ENCODE results near the gene PLS1.
"Not testable (repeated sequence)": the region's sequence is repeated elsewhere in the genome, so short reads cannot be mapped to it uniquely, and the experiment has no call there.

The PLS1 gene

GRCh38 chr3:142595951-142596725 is at the start of gene PLS1:
Gene PLS1 (plus strand): TSS chr3:142596393. CDS start chr3:142664238, 67,845 bp downstream.
- DNase-seq (ENCODE audit: low read depth), result peak; percentile 71

GRCh38 chr3:142549986-142550385 is 46.2 kb upstream of the PLS1 start:
- no peak for DNase-seq (ENCODE audit: low read depth)

GRCh38 chr3:142552579-142552978 is 43.6 kb upstream of the PLS1 start:
- not testable (repeated sequence) for DNase-seq (ENCODE audit: low read depth)

GRCh38 chr3:142553741-142554140 is 42.5 kb upstream of the PLS1 start:
- DNase-seq (ENCODE audit: low read depth), result no peak

- DNase-seq (ENCODE audit: low read depth), result no peak
Observed at GRCh38 chr3:142560118-142560517, 36.1 kb upstream of the PLS1 start.

GRCh38 chr3:142563496-142563997 is 32.6 kb upstream of the PLS1 start:
- DNase-seq (ENCODE audit: low read depth), result no peak

- DNase-seq (ENCODE audit: low read depth), result no peak
Observed at GRCh38 chr3:142566096-142566495, 30.1 kb upstream of the PLS1 start.

- DNase-seq (ENCODE audit: low read depth), result no peak
Observed at GRCh38 chr3:142568393-142569017, 27.7 kb upstream of the PLS1 start.

GRCh38 chr3:142569422-142569821 is 26.8 kb upstream of the PLS1 start:
- DNase-seq (ENCODE audit: low read depth), result not testable (repeated sequence)

GRCh38 chr3:142574223-142574622 is 22.0 kb upstream of the PLS1 start:
- DNase-seq (ENCODE audit: low read depth), result not testable (repeated sequence)

GRCh38 chr3:142574665-142575064 is 21.5 kb upstream of the PLS1 start:
- no peak for DNase-seq (ENCODE audit: low read depth)

- DNase-seq (ENCODE audit: low read depth), result no peak
Observed at GRCh38 chr3:142576792-142577191, 19.4 kb upstream of the PLS1 start.

- no peak for DNase-seq (ENCODE audit: low read depth)
Observed at GRCh38 chr3:142577696-142578328, 18.4 kb upstream of the PLS1 start.

- peak; percentile 91 for DNase-seq (ENCODE audit: low read depth)
Observed at GRCh38 chr3:142578329-142579223, 17.6 kb upstream of the PLS1 start, which contains the start of gene ATR. Gene ATR (minus strand): TSS chr3:142578733. CDS start chr3:142578704, 29 bp downstream.

- DNase-seq (ENCODE audit: low read depth), result no peak
Observed at GRCh38 chr3:142580061-142580423, 16.2 kb upstream of the PLS1 start.

GRCh38 chr3:142581070-142581469 is 15.1 kb upstream of the PLS1 start:
- not testable (repeated sequence) for DNase-seq (ENCODE audit: low read depth)

GRCh38 chr3:142586803-142587406 is 9.3 kb upstream of the PLS1 start:
- DNase-seq (ENCODE audit: low read depth), result no peak

- no peak for DNase-seq (ENCODE audit: low read depth)
Observed at GRCh38 chr3:142588703-142589102, 7.5 kb upstream of the PLS1 start.

- DNase-seq (ENCODE audit: low read depth), result not testable (repeated sequence)
Observed at GRCh38 chr3:142592268-142592667, 3.9 kb upstream of the PLS1 start.

- DNase-seq (ENCODE audit: low read depth), result no peak
Observed at GRCh38 chr3:142595141-142595540, 1.1 kb upstream of the PLS1 start.

GRCh38 chr3:142595581-142595950 is 627 bp upstream of the PLS1 start:
- DNase-seq (ENCODE audit: low read depth), result no peak

GRCh38 chr3:142596726-142597088 is 514 bp downstream of the PLS1 start:
- no peak for DNase-seq (ENCODE audit: low read depth)
